ENCODE data around the gene ADAMTS2. TPM values are rescaled to one million over a fixed set of nuclear protein-coding genes. Genes with fewer than 3 reads are reported as not detected.

ADAMTS2 gene
- 0.50 TPM in 1 of 2 replicates, not detected in the other for total RNA-seq

GRCh38 chr5:179345433-179346321 lies at the start of gene ADAMTS2:
TSS of gene ADAMTS2 (minus strand) at chr5:179345461. CDS start at chr5:179345328, 133 bp downstream.

Small RNA genes lying within 50 kb of the gene (small RNA-seq; reads per million reads assigned to genes)
- gene AC109479.2 = not detected

Other genes starting within 250 kb of the ADAMTS2 start
- gene RUFY1, start 205.1 kb upstream of the ADAMTS2 start, total RNA-seq = 39.1 and 51.1 TPM in 2 replicates